Panc1 (cell line): ENCODE data around the gene TMEM101. TPM values are rescaled to one million over a fixed set of nuclear protein-coding genes. Genes with fewer than 3 reads are reported as not detected.

Experiments used
- ATAC-seq: fragments of 200-7000 bp; cut with Tn5 transposase; 2 replicates; pipeline ENCODE4 v1.9.1; 2020; ENCODE audit warnings: mild to moderate bottlenecking, moderate library complexity
- BruUV-seq: library from RNA; stranded (reverse); fragments of 400-500 nt; replicated peaks from 2 replicates; lab custom pipeline; 2021; lab: Mats Ljungman, UMichigan
- CTCF ChIA-PET: fragments of 300-600 bp; sonication (Branson Sonifier 250); formaldehyde crosslinking; loops from one replicate; lab custom pipeline; 2022; ENCODE audit warnings: antibody characterized with exemption; lab: Charles Lee
- POLR2A ChIA-PET: fragments of 300-600 bp; sonication (Branson Sonifier 250); formaldehyde crosslinking; loops from one replicate; lab custom pipeline; 2022; ENCODE audit warnings: antibody characterized with exemption; lab: Charles Lee
- DNase-seq: peaks from one replicate; pipeline ENCODE4 v3.0.0-alpha.2; 2010; ENCODE audit warnings: low read depth, low spot score
- H3K27ac ChIP-seq: 2 replicates; pipeline ENCODE4 v1.5.1; 2011; ENCODE audit warnings: mild to moderate bottlenecking, low read length, inconsistent platforms
- H3K27me3 ChIP-seq: fragments of 200-500 bp; sonication (Bioruptor generic); 2 replicates; pipeline ENCODE4 v1.6.0; 2014; ENCODE audit warnings: low read length, inconsistent platforms; ENCODE audit not compliant: control insufficient read depth, insufficient read depth
- H3K36me3 ChIP-seq: fragments of 200-500 bp; sonication (Bioruptor generic); 2 replicates; pipeline ENCODE4 v1.5.1; 2014; ENCODE audit warnings: inconsistent platforms, mild to moderate bottlenecking, low read length, moderate library complexity; ENCODE audit not compliant: control insufficient read depth, insufficient read depth
- H3K4me1 ChIP-seq: 2 replicates; pipeline ENCODE4 v1.5.1; 2011; ENCODE audit warnings: inconsistent platforms, mild to moderate bottlenecking, low read length, moderate library complexity; ENCODE audit not compliant: control insufficient read depth, insufficient read depth
- H3K4me3 ChIP-seq, 2 experiments: 2 replicates each; pipeline ENCODE4 v1.5.1; 2011 to 2012; ENCODE audit warnings: low read depth in 2 of 2, low read length in 2 of 2, mild to moderate bottlenecking in 2 of 2, inconsistent platforms in 1 of 2, moderate library complexity in 1 of 2
- H3K9me3 ChIP-seq: fragments of 200-500 bp; sonication (Bioruptor generic); 2 replicates; pipeline ENCODE4 v1.5.1; 2014; ENCODE audit warnings: low read depth, mild to moderate bottlenecking, inconsistent platforms, low read length, moderate library complexity; ENCODE audit not compliant: control insufficient read depth, insufficient read depth
- CTCF ChIP-seq: fragments of 450-650 bp; IDR thresholded peaks from 2 replicates; pipeline ENCODE4 v1.5.1; 2017; ENCODE audit warnings: mild to moderate bottlenecking
- POLR2AphosphoS5 ChIP-seq: IDR thresholded peaks from 2 replicates; pipeline ENCODE4 v1.6.1; 2012; ENCODE audit warnings: mild to moderate bottlenecking, low read depth, low read length, moderate library complexity
- SIN3A ChIP-seq: IDR thresholded peaks from 2 replicates; pipeline ENCODE4 v1.6.1; 2012; ENCODE audit warnings: low read depth, mild to moderate bottlenecking, low read length, moderate library complexity, borderline replicate concordance; ENCODE audit not compliant: insufficient read depth
- TCF7L2 ChIP-seq: IDR thresholded peaks from 2 replicates; pipeline ENCODE4 v1.6.1; 2011; ENCODE audit warnings: mild to moderate bottlenecking, low read depth, low read length, inconsistent platforms
- in situ Hi-C: cut with HindIII; loops from 2 replicates; pipeline ENCODE4 v1.10.0; 2016; ENCODE audit warnings: low sequenced_read_pairs, low pct_unique_long_range_greater_than_20kb
- intact Hi-C: fragments of 100-400 bp; cut with micrococcal nuclease; formaldehyde crosslinking; loops from one replicate; pipeline ENCODE4 v1.10.0; 2022; ENCODE audit not compliant: unreplicated experiment
- total RNA-seq: library from RNA; stranded (reverse); gene quantifications from one replicate; pipeline ENCODE4 v1.2.1, GENCODE V29; 2021; ENCODE audit not compliant: unreplicated experiment
- TF ChIP-seq, protein P1 (sequence below), 2 experiments: IDR thresholded peaks; 2 replicates each; pipeline ENCODE4 v1.6.1; 2011 to 2012; ENCODE audit warnings: low read depth in 2 of 2, control low read depth in 1 of 2, low read length in 1 of 2, mild to moderate bottlenecking in 1 of 2, moderate library complexity in 1 of 2; ENCODE audit not compliant: insufficient read depth in 1 of 2

Gene TMEM101
- total RNA-seq, 1 experiment from 2014 or later: 32.8 TPM

GRCh38 chr17:44010966-44011647, 3.7 kb downstream of the TMEM101 start:
- no peaks in the 10 kb centered on the region for H3K9me3 ChIP-seq
- no peak overlapping the region for H3K4me3 ChIP-seq
- DNase-seq (no peak), ATAC-seq (no peak)
- in situ Hi-C loops (no loop called here), intact Hi-C loops (no loop called here)
- peaks cover 8% of the 10 kb centered on the region for H3K4me1 ChIP-seq
- no peaks in the 10 kb centered on the region for H3K27me3 ChIP-seq
- BruUV-seq: no TSS peak
- ChIA-PET POLR2A (no interaction called here), CTCF (no interaction called here)
- peaks cover 5% of the 10 kb centered on the region; the same call in 1 of the 2 replicates for H3K36me3 ChIP-seq
- H3K27ac ChIP-seq: no peak overlapping the region
- TF ChIP-seq SIN3A (no peak), CTCF (no peak), POLR2AphosphoS5 (no peak), TCF7L2 (no peak)
- TF ChIP-seq, protein P1, sequence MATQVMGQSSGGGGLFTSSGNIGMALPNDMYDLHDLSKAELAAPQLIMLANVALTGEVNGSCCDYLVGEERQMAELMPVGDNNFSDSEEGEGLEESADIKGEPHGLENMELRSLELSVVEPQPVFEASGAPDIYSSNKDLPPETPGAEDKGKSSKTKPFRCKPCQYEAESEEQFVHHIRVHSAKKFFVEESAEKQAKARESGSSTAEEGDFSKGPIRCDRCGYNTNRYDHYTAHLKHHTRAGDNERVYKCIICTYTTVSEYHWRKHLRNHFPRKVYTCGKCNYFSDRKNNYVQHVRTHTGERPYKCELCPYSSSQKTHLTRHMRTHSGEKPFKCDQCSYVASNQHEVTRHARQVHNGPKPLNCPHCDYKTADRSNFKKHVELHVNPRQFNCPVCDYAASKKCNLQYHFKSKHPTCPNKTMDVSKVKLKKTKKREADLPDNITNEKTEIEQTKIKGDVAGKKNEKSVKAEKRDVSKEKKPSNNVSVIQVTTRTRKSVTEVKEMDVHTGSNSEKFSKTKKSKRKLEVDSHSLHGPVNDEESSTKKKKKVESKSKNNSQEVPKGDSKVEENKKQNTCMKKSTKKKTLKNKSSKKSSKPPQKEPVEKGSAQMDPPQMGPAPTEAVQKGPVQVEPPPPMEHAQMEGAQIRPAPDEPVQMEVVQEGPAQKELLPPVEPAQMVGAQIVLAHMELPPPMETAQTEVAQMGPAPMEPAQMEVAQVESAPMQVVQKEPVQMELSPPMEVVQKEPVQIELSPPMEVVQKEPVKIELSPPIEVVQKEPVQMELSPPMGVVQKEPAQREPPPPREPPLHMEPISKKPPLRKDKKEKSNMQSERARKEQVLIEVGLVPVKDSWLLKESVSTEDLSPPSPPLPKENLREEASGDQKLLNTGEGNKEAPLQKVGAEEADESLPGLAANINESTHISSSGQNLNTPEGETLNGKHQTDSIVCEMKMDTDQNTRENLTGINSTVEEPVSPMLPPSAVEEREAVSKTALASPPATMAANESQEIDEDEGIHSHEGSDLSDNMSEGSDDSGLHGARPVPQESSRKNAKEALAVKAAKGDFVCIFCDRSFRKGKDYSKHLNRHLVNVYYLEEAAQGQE (IDR thresholded peaks at IDR 0.05; ENCODE audit: insufficient read depth in 1 of 2, low read depth in 2 of 2, low read length in 1 of 2): no peak

DNA sequence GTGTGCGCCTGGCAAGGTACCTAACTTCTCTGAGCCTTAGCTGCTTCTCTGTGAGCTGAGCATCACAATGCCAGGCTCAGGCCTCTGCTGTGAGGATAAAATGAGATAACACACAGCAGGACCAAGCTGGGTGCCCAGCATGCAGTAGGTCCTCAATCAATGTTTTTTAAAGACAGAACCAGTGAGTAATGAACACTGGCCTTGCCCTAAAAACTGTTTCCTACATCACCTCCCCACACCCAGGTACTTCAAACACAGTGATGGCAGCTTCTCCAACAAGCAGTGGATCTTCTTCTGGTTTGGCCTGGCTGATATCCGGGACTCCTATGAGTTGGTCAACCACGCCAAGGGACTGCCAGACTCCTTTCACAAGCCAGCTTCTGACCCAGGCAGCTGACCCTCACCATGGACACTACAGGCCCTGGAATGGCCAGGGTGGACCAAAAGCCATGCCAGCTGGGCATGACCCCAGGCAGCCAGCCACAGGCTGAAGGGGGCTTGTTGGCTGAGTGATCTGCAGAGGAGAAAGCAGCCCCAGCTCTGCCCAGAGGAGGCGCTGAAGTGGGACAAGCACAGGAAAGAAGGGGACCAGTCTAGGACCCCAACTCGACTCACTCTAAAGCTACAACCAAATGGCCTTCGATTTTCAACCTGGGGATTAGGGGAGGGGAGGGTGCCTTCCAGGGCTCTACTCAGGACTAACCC, 6.4 kb downstream of the TMEM101 start:
- BruUV-seq: TSS peak; percentile 82
- ChIA-PET CTCF (no interaction called here), POLR2A (no interaction called here)
- intact Hi-C loops: no loop called here
- ATAC-seq (no peak), DNase-seq (no peak)
- no peaks in the 10 kb centered on the region for H3K9me3 ChIP-seq
- peak overlapping the region; percentile 69 to 76 for H3K4me3 ChIP-seq
- peaks cover 8% of the 10 kb centered on the region for H3K4me1 ChIP-seq
- peak overlapping the region; percentile 81; the same call in 1 of the 2 replicates for H3K27ac ChIP-seq
- no peak for TF ChIP-seq SIN3A
- no peak for TF ChIP-seq CTCF
- TF ChIP-seq, protein P1 (IDR thresholded peaks at IDR 0.05; ENCODE audit: insufficient read depth in 1 of 2, low read depth in 2 of 2, low read length in 1 of 2): no peak
- no peak for TF ChIP-seq TCF7L2
- TF ChIP-seq POLR2AphosphoS5: no peak
- H3K36me3 ChIP-seq: no peaks in the 10 kb centered on the region; the same call in 1 of the 2 replicates
- in situ Hi-C loops: no loop called here
- H3K27me3 ChIP-seq: no peaks in the 10 kb centered on the region
